HEK293T (cell line): ENCODE data around the gene C3orf52.

Experiments
- ARNT ChIP-seq: fragments of 450-650 bp; IDR thresholded peaks from 2 replicates; pipeline ENCODE4 v1.6.1; 2017; ENCODE audit warnings: mild to moderate bottlenecking
- ELF4 ChIP-seq: fragments of 450-650 bp; IDR thresholded peaks from 2 replicates; pipeline ENCODE4 v1.6.1; 2017; ENCODE audit warnings: antibody characterized with exemption
- FOXK2 ChIP-seq: fragments of 450-650 bp; IDR thresholded peaks from 2 replicates; pipeline ENCODE4 v1.6.1; 2016; ENCODE audit warnings: mild to moderate bottlenecking
- LEF1 ChIP-seq: fragments of 450-650 bp; IDR thresholded peaks from 2 replicates; pipeline ENCODE4 v1.6.1; 2017; ENCODE audit warnings: mild to moderate bottlenecking, borderline replicate concordance
- ZNF384 ChIP-seq: fragments of 450-650 bp; IDR thresholded peaks from 2 replicates; pipeline ENCODE4 v1.6.1; 2016

- TF ChIP-seq ELF4: no peak
- TF ChIP-seq FOXK2: no peak
- TF ChIP-seq ZNF384: no peak
- TF ChIP-seq ARNT: no peak
- TF ChIP-seq LEF1: no peak
These were observed 52.2 kb downstream of the C3orf52 start for GRCh38 chr3:112138219-112138969.
